ENCODE results near the gene RAPGEF5.

The RAPGEF5 gene

DNA sequence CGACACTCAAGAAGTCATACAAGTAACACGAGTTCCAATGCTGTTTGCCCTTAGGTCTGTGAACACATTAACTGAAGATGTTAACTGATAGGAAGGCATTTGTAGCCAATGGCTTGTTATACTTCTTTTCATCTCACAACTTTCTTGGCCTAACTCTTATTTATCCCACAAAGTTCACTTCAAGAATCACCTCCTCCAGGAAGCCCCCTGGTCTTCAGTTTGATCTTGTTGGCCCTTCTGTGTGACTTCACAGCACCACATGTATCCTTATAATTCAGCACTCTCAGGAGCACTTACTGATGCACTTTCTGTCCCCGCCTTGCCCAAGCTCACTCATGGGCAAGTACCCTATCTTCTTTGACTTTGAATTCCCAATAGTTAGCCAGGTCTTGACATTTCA lies 159.6 kb downstream of the RAPGEF5 start:
- DNase-seq (ENCODE audit: low read depth), result no peak
- TF ChIP-seq, protein P1, sequence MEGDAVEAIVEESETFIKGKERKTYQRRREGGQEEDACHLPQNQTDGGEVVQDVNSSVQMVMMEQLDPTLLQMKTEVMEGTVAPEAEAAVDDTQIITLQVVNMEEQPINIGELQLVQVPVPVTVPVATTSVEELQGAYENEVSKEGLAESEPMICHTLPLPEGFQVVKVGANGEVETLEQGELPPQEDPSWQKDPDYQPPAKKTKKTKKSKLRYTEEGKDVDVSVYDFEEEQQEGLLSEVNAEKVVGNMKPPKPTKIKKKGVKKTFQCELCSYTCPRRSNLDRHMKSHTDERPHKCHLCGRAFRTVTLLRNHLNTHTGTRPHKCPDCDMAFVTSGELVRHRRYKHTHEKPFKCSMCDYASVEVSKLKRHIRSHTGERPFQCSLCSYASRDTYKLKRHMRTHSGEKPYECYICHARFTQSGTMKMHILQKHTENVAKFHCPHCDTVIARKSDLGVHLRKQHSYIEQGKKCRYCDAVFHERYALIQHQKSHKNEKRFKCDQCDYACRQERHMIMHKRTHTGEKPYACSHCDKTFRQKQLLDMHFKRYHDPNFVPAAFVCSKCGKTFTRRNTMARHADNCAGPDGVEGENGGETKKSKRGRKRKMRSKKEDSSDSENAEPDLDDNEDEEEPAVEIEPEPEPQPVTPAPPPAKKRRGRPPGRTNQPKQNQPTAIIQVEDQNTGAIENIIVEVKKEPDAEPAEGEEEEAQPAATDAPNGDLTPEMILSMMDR (conservative IDR thresholded peaks at IDR 0.05; ENCODE audit: low read depth, low read length), result no peak

DNA sequence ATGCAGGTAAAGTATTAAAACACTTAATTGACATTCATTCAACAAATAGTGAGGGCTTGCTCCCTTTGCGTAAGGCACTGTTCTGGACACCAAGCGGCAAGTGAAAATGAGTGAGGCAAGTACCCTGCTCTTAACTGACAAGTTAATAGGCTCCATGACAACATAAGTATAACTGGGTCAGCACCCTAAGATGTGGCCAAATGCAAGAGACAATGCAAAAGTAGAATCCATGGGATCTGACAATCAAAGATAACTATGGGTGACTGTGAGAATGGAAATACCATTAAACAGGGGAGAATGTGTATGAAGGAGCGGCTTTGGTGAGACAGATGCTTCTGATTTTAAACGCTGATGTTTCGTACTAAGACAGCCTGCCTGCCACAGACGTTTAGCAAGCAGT lies 160.5 kb downstream of the RAPGEF5 start:
- no peak for DNase-seq (ENCODE audit: low read depth)
- TF ChIP-seq, protein P1 (conservative IDR thresholded peaks at IDR 0.05; ENCODE audit: low read depth, low read length), result no peak
- H3K4me3 ChIP-seq (ENCODE audit: low read length), result no peak overlapping the region

More for the DNA sequence above, 159.6 kb downstream of the RAPGEF5 start:
- H3K4me3 ChIP-seq (ENCODE audit: low read length), result no peak overlapping the region

DNA sequence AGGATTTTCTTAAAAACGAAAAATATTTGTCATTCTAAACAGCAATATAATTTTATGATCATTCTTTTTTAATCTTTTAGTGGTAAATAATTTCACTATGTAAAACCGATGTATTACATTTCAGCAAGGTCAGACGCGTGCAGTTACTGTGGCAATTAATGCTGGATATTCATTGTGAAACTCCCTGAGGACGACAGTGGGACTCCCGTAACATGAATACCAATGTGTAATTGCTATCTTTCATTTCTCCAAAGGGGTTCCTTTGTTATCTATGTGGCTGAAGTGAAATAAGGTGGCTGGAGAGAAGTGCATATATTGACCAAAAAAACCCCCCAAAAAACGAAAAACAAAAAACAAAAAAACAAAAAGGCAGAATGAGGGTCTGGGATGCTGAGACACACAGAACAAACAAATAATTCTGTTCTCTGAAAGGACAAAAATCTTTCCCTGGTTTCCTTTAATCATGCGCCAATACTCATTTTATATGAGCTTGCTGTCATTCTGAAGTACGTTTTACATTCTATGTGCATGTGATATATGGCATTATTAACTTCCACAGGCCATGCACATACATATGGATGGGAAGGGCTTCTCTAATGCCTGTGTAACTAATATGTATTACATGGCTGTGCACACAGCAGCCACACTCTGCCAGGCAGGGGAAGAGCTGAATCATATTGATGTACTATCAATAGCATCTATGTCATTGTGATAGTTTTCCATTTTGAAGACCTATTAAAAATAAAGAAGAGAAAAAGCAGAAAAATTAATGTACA lies 161.4 kb downstream of the RAPGEF5 start:
- TF ChIP-seq, protein P1 (conservative IDR thresholded peaks at IDR 0.05; ENCODE audit: low read depth, low read length), result no peak
- no peak overlapping the region for H3K4me3 ChIP-seq (ENCODE audit: low read length)
- no peak for DNase-seq (ENCODE audit: low read depth)

DNA sequence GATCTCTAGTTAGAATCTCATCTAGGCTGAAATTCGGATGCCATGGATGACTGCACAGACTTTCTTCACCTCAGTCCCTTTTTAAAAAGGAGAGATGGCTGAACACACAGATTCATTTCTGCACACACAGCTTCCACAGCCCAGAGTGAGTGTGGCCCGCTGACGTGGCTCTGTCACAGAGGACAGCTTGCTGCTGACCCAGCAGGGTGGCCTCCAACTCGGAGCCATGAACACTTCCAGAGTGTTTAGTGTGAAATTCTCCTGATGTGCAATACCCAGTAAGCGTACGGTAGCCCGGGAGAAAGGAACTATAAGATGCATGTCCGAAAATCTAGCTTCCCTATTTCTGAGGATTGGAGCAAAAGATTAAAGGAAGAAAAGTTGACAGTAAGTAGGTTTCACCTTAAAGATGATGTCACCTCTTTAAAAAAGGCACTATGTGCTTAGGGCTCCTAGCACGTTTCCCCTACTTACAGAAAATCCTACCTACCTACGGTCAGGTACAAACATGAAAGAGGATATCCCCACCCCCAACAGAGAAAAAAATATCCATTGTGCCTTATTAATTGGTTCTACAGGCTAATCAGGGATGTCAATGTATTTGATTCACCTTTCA lies 162.2 kb downstream of the RAPGEF5 start:
- TF ChIP-seq, protein P1 (conservative IDR thresholded peaks at IDR 0.05; ENCODE audit: low read depth, low read length), result no peak
- DNase-seq (ENCODE audit: low read depth), result no peak
- H3K4me3 ChIP-seq (ENCODE audit: low read length), result no peak overlapping the region

DNA sequence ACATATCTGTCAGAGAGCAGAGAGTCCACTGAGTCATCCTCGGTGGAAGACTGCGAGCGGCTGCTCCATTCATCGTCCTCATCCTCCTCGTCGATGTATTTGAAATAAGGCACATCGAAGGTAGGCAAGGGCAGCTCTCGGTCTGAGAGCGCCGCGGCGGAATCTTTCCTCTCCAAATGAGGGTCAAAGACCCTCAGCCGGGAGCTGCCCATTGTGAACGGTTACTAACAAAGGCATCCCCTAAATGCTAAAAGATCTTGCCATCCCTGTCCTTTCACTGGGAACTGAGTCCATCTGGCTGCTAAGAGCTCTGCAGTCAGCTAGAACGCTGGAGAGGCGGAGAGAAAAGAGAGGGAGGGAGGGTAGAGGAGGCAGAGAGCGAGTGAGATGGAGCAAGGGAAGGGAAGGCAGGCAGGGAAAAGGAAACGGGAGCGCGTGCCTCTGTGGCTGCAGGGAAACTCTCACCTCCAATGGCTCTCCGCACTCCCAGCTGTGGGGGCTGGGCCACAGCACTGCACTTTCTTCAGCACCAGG lies 163.4 kb downstream of the RAPGEF5 start:
- DNase-seq (ENCODE audit: low read depth), result no peak
- peak overlapping the region; percentile 46 for H3K4me3 ChIP-seq (ENCODE audit: low read length)
- TF ChIP-seq, protein P1 (conservative IDR thresholded peaks at IDR 0.05; ENCODE audit: low read depth, low read length), result no peak

DNA sequence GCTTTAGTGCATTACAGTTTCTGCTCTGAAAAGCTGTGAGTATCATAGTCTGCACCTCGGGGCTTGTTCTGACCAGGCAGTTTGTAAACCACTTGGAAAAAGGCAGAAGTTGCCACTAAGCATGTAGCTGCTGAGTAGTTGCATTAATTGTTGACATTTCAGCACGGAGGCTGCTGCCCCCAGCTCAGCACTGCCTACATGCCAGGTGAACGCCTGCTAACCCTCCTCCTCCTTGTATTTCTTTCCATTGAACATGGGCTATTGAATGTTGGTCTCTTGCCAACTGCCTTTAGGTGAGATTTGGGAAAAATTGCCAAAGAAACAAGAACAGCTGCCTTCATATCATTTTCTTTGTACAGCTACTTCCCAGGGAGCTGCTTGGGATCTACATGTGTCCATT lies 164.2 kb downstream of the RAPGEF5 start:
- DNase-seq (ENCODE audit: low read depth), result no peak
- no peak overlapping the region for H3K4me3 ChIP-seq (ENCODE audit: low read length)
- TF ChIP-seq, protein P1 (conservative IDR thresholded peaks at IDR 0.05; ENCODE audit: low read depth, low read length), result no peak

Data from retinal pigment epithelial cell (primary cell).